Esophagus squamous epithelium (tissue), 5 donors: ENCODE results near the gene BRSK2. TPM values are rescaled to one million over a fixed set of nuclear protein-coding genes. Genes with fewer than 3 reads are reported as not detected.

Experiments
- DNase-seq: peaks from one replicate; lab custom pipeline; 2025; lab: John Stamatoyannopoulos, UW
- H3K27ac ChIP-seq, 4 donors: fragments of 200-600 bp; sonication (generic); one replicate each; pipeline ENCODE4 v1.5.1; 2016 to 2019; ENCODE audit warnings: mild to moderate bottlenecking in 1 of 4
- H3K27me3 ChIP-seq, 4 donors: fragments of 200-600 bp; sonication (generic); 1 replicate in 3 of 4; 2 replicates in 1 of 4; pipeline versions ENCODE4 v1.5.1 to v1.6.0; 2017 to 2021; ENCODE audit warnings: antibody characterized with exemption in 1 of 4
- H3K36me3 ChIP-seq, 3 donors: fragments of 200-600 bp; sonication (generic); one replicate each; pipeline ENCODE4 v1.5.1; 2016 to 2019
- H3K4me1 ChIP-seq, 3 donors: fragments of 200-600 bp; sonication (generic); one replicate each; pipeline ENCODE4 v1.5.1; 2017 to 2019
- H3K4me3 ChIP-seq, 4 donors: fragments of 200-600 bp; sonication (generic); 1 replicate in 3 of 4; 2 replicates in 1 of 4; pipeline ENCODE4 v1.5.1; 2016 to 2019; ENCODE audit warnings: mild to moderate bottlenecking in 2 of 4, moderate library complexity in 1 of 4
- H3K9me3 ChIP-seq, 3 donors: fragments of 200-600 bp; sonication (generic); one replicate each; pipeline ENCODE4 v1.5.1; 2016 to 2019
- CTCF ChIP-seq, 6 experiments: fragments of 450-650 bp in 4 of 6; fragments of 200-600 bp in 2 of 6; sonication (generic) in 2 of 6; IDR thresholded peaks; one replicate each; pipeline ENCODE4 v1.5.1; 2016 to 2019; ENCODE audit warnings: antibody characterized with exemption in 6 of 6, mild to moderate bottlenecking in 4 of 6, moderate library complexity in 4 of 6
- POLR2A ChIP-seq, 4 donors: fragments of 450-650 bp; IDR thresholded peaks; one replicate each; pipeline ENCODE4 v1.6.1; 2017; ENCODE audit warnings: antibody characterized with exemption in 4 of 4, mild to moderate bottlenecking in 4 of 4, moderate library complexity in 3 of 4
- WGBS, 2 donors: methylation state at CpG; one replicate each; pipeline ENCODE4 v1.1.5; 2018; 5-methylcytosine and 5-hydroxymethylcytosine counted together
- intact Hi-C: fragments of 100-400 bp; cut with DNase I; formaldehyde crosslinking; loops from one replicate; pipeline ENCODE4 v1.15.0; 2022
- total RNA-seq, 4 donors: library from RNA; depleted of rRNA; stranded (reverse); fragments of >200 nt; gene quantifications; one replicate each; pipeline ENCODE4 v1.1.0, GENCODE V29; 2016
- donor health status: DM: yes; HTN: yes; CAD: no.

The BRSK2 gene
- total RNA-seq, 4 donors from 2014 or later, result 0.23 to 1.3 (median 0.35) TPM; not detected in 1

- Histone ChIP-seq H3K36me3 (peaks cover 0 to 25% (median 0%) of the 10 kb centered on the region in 3 donors), H3K27ac (no peak overlapping the region), H3K27me3 (no peaks in the 10 kb centered on the region), H3K4me3 (no peak overlapping the region), H3K9me3 (no peaks in the 10 kb centered on the region), H3K4me1 (peaks cover 21 to 77% (median 35%) of the 10 kb centered on the region in 3 donors)
- WGBS, 2 donors, result 60 to 90% methylated on average over 4 to 14 of the region's 14 CpGs
- intact Hi-C loops, result no loop called here
- TF ChIP-seq CTCF (IDR thresholded peaks at IDR 0.05), result no peak
- no peak for TF ChIP-seq POLR2A (IDR thresholded peaks at IDR 0.05)
- DNase-seq, result no peak
Measured at GRCh38 chr11:1499899-1500298, 110.2 kb downstream of the BRSK2 start.

- H3K4me3 ChIP-seq, result no peak overlapping the region
- no peak for DNase-seq
- intact Hi-C loops, result no loop called here
- no peaks in the 10 kb centered on the region for H3K27me3 ChIP-seq
- no peaks in the 10 kb centered on the region for H3K9me3 ChIP-seq
- H3K27ac ChIP-seq, result no peak overlapping the region
- peaks cover 21 to 84% (median 33%) of the 10 kb centered on the region in 3 donors for H3K4me1 ChIP-seq
- TF ChIP-seq POLR2A (IDR thresholded peaks at IDR 0.05) (no peak), CTCF (IDR thresholded peaks at IDR 0.05) (no peak)
- WGBS, 2 donors, result 86 to 90% methylated on average over 21 of the region's 28 CpGs
- H3K36me3 ChIP-seq, result peaks cover 0 to 25% (median 0%) of the 10 kb centered on the region in 3 donors
Measured at GRCh38 chr11:1500466-1501420, 111.0 kb downstream of the BRSK2 start.

GRCh38 chr11:1501421-1502167 is 111.9 kb downstream of the BRSK2 start:
- no peaks in the 10 kb centered on the region for H3K9me3 ChIP-seq
- no peak overlapping the region for H3K27ac ChIP-seq
- peaks cover 21 to 81% (median 30%) of the 10 kb centered on the region in 3 donors for H3K4me1 ChIP-seq
- DNase-seq, result no peak
- H3K27me3 ChIP-seq, result no peaks in the 10 kb centered on the region
- intact Hi-C loops, result no loop called here
- peaks cover 0 to 25% (median 0%) of the 10 kb centered on the region in 3 donors for H3K36me3 ChIP-seq
- H3K4me3 ChIP-seq, result no peak overlapping the region
- TF ChIP-seq CTCF (IDR thresholded peaks at IDR 0.05) (no peak), POLR2A (IDR thresholded peaks at IDR 0.05) (no peak)
- WGBS, 2 donors, result 72 to 80% methylated on average over 7 of the region's 25 CpGs

GRCh38 chr11:1502168-1502953 is 112.6 kb downstream of the BRSK2 start:
- H3K4me1 ChIP-seq, result peaks cover 21 to 81% (median 33%) of the 10 kb centered on the region in 3 donors
- intact Hi-C loops, result no loop called here
- WGBS, 2 donors, result 77 to 88% methylated on average over 1 to 4 of the region's 24 CpGs

More at GRCh38 chr11:1502168-1502953, 112.6 kb downstream of the BRSK2 start:
- TF ChIP-seq POLR2A (IDR thresholded peaks at IDR 0.05), result no peak
- TF ChIP-seq CTCF (IDR thresholded peaks at IDR 0.05), result no peak
- no peak for DNase-seq
- H3K27me3 ChIP-seq, result no peaks in the 10 kb centered on the region
- H3K36me3 ChIP-seq, result peaks cover 0 to 25% (median 0%) of the 10 kb centered on the region in 3 donors
- no peak overlapping the region for H3K27ac ChIP-seq
- no peaks in the 10 kb centered on the region for H3K9me3 ChIP-seq
- H3K4me3 ChIP-seq, result no peak overlapping the region
